Omental fat pad (tissue), 4 donors: ENCODE results near the gene OSBP. TPM values are rescaled to one million over a fixed set of nuclear protein-coding genes. Genes with fewer than 3 reads are reported as not detected.
"Not testable (repeated sequence)": the region's sequence is repeated elsewhere in the genome, so short reads cannot be mapped to it uniquely, and the experiment has no call there.

Experiments used
- ATAC-seq: fragments of 150-250 bp; one replicate; pipeline ENCODE4 v1.9.1; 2016; ENCODE audit warnings: mild to moderate bottlenecking, moderate library complexity; ENCODE audit not compliant: low FRiP score
- DNase-seq: peaks from one replicate; pipeline ENCODE4 v3.0.0-alpha.2; 2019; ENCODE audit warnings: low spot score
- total RNA-seq, 4 donors: library from RNA; depleted of rRNA; stranded (reverse); fragments of >200 nt; gene quantifications; one replicate each; pipeline ENCODE4 v1.1.0, GENCODE V29; 2016
- TF ChIP-seq, protein P1 (sequence below), 3 donors: fragments of 450-650 bp; IDR thresholded peaks; one replicate each; pipeline ENCODE4 v1.5.1; 2016 to 2017; ENCODE audit warnings: antibody characterized with exemption in 3 of 3, mild to moderate bottlenecking in 3 of 3, moderate library complexity in 2 of 3

OSBP gene
- total RNA-seq, 4 donors from 2014 or later: 33.7 to 46.3 (median 35.1) TPM

- DNase-seq (peak; percentile 69), ATAC-seq (peak; percentile 91)
- TF ChIP-seq, protein P1, sequence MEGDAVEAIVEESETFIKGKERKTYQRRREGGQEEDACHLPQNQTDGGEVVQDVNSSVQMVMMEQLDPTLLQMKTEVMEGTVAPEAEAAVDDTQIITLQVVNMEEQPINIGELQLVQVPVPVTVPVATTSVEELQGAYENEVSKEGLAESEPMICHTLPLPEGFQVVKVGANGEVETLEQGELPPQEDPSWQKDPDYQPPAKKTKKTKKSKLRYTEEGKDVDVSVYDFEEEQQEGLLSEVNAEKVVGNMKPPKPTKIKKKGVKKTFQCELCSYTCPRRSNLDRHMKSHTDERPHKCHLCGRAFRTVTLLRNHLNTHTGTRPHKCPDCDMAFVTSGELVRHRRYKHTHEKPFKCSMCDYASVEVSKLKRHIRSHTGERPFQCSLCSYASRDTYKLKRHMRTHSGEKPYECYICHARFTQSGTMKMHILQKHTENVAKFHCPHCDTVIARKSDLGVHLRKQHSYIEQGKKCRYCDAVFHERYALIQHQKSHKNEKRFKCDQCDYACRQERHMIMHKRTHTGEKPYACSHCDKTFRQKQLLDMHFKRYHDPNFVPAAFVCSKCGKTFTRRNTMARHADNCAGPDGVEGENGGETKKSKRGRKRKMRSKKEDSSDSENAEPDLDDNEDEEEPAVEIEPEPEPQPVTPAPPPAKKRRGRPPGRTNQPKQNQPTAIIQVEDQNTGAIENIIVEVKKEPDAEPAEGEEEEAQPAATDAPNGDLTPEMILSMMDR (IDR thresholded peaks at IDR 0.05): peak in 1 of 3 donors; percentile 54
These were observed 65.2 kb downstream of the OSBP start for GRCh38 chr11:59550368-59550841.

GRCh38 chr11:59548309-59548656 is 67.3 kb downstream of the OSBP start:
- TF ChIP-seq, protein P1 (IDR thresholded peaks at IDR 0.05): no peak
- DNase-seq: no peak
- ATAC-seq: no peak

DNA sequence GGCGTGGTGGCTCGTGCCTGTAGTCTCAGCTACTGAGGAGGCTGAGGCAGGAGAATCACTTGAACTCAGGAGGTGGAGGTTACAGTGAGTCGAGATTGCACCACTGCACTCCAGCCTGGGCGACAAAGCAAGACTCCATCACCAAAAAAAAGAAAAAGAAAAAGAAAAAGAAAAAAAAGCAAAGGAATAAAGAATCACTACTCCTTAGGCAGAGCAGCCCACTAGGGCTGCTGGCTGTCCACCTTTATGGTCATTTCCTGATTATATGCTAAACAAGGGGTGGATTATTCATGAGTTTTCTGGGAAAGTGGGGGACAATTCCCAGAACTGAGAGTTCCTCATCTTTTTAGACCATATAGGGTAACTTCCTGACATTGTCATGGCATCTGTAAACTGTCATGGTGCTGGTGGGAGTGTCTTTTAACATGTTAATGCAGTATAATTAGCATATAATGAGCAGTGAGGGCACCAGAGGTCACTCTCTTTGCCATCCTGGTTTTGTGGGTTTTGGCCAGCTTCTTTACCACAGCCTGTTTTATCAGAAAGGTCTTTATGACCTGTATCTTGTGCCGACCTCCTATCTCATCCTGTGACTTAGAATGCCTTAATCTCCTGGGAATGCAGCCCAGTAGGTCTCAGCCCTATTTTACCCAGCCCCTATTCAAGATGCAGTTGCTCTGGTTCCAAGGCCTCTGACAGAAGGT is 67.8 kb downstream of the OSBP start:
- not testable (repeated sequence) for ATAC-seq, DNase-seq

DNA sequence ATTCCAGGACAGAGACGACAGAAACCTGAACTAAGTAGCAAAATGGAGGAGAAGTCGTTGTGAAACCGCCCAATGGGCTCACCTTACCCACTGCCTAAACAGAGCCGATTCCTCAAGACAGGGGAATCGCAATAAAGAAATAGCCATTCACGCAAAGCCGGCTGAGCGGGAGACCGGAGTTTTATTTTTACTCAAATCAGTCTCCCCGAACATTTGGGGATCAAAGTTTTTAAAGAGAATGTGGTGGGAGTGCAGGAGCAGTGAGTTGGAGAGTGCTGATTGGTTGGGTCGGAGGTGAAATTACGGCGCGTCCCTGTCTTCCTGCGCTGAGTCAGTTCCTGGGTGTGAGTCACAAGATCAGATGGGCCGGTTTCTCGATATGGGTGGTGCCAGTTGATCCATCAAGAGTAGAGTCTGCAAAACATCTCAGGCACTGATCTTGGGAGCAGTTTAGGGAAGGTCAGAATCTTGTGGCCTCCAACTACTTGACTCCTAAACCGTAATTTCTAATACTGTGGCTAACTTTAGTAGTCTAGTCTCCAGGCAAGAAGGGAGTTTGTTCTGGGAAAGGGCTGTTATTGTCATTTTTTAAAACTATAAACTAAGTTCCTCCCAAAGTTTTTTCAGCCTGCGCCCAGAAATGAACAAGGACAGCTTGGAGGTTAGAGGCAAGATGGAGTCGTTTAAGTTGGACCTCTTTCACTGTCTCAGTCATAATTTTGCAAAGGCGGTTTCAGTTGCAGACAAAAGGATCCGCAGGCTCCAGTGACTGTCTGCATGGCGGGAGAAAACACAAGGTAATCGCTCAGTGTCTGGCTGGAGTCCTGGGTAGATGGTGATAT is 70.2 kb downstream of the OSBP start:
- TF ChIP-seq, protein P1 (IDR thresholded peaks at IDR 0.05): no peak
- DNase-seq (no peak), ATAC-seq (no peak)

DNA sequence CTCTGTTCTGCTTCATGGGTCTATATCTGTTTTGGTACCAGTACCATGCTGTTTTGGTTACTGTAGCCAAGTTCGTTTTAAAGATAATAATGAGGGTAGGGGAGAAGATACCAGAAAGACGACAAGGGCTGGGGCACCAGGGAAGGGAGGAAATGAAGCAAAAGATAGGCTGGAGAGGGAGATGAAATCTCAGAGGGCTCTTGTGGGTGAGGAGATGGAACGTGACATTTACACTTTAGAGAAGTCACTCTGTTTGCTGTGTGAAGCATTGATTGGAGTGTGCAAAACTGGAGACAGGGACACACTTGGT is 70.8 kb downstream of the OSBP start:
- ATAC-seq (no peak), DNase-seq (no peak)
- TF ChIP-seq, protein P1 (IDR thresholded peaks at IDR 0.05): no peak

GRCh38 chr11:59543713-59544112 is 71.9 kb downstream of the OSBP start:
- DNase-seq, ATAC-seq: not testable (repeated sequence)

DNA sequence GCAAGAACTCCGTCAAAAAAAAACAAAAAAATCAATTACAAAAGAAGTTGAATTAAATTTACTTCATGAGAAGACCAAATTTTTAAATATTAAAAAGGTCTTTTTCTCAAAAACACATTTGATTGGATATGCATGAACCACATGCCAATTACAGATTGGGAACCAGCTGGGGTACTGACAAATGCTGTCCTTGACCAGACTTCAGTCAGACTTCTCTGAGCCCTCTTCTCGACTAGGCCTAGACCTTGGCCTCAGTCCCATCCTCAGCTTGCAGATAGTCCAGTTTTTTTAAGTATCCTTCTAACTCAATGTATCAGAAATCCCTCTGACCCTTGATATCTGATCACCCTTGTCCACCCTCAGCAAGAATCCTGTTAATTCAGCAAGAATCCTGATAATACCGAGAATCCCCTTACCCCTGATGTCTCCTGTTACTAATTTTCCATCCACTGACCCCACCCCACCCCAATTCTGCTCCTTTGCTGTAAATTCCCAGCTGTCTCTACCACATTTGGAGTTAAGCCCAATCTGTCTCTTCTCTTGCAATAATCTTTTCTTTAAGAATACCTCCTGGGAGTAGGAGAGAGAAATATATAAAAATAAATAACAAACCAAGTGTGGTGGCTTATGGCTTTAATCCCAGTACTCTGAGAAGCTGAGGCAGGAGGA is 73.3 kb downstream of the OSBP start:
- no peak for ATAC-seq
- TF ChIP-seq, protein P1 (IDR thresholded peaks at IDR 0.05): no peak
- DNase-seq: no peak
